ENCODE results near the gene BEST2.

DNA sequence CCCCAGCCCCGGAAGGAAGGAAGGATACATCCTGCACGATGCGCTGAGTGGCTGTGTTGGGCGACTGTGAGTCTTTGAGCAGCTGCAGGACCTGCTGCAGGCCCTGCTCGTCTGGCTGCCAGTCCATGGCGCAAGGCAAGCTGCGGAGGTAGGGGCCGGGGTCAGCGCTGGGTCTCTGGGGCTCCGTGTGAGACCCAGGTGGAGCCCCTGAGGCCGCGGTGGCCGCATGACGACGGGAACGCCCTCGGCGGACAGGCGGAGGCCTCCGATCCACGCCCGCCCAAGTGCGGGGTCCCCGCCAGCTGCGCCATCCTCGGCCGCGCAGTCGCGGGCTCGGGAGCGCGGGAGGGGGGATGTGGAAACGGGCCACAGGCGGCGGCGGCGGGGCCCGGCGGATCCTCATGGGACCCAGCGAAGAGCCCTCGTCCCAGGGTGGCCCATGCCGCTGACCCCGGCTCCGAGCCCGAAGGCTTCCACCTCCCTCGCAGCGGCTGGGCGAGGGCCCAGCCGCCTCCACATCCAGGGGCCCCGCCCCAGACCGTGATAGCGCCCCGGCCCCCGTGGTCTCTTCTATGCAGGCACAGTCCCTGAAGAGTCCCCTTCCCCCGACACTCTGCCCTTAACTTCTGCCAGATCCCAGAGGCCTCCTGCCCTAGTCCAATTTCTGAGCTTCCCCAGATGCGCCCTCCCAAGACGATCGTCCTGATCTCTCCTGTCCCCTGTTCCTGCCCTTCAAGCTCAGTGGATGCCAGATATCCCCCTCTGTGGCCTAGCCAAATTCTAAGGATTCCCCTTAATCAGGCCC is 30.5 kb upstream of the BEST2 start:
- TF ChIP-seq, protein P1, sequence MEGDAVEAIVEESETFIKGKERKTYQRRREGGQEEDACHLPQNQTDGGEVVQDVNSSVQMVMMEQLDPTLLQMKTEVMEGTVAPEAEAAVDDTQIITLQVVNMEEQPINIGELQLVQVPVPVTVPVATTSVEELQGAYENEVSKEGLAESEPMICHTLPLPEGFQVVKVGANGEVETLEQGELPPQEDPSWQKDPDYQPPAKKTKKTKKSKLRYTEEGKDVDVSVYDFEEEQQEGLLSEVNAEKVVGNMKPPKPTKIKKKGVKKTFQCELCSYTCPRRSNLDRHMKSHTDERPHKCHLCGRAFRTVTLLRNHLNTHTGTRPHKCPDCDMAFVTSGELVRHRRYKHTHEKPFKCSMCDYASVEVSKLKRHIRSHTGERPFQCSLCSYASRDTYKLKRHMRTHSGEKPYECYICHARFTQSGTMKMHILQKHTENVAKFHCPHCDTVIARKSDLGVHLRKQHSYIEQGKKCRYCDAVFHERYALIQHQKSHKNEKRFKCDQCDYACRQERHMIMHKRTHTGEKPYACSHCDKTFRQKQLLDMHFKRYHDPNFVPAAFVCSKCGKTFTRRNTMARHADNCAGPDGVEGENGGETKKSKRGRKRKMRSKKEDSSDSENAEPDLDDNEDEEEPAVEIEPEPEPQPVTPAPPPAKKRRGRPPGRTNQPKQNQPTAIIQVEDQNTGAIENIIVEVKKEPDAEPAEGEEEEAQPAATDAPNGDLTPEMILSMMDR (IDR thresholded peaks at IDR 0.05 in 4 of 5, conservative IDR thresholded peaks at IDR 0.05 in 1 of 5): no peak
- peak in 1 of 2 donors; percentile 28 for TF ChIP-seq POLR2A (IDR thresholded peaks at IDR 0.05)

Measured in gastrocnemius medialis (tissue), 4 donors.